ENCODE measurements around the gene KCTD17. TPM values are rescaled to one million over a fixed set of nuclear protein-coding genes. Genes with fewer than 3 reads are reported as not detected.

Gene KCTD17
- total and polyA plus RNA-seq, 2 of the 13 experiments (the other 11 are each of a cell fraction or from before 2014, with no cell fraction given) = 5.3 to 11.7 TPM

DNA sequence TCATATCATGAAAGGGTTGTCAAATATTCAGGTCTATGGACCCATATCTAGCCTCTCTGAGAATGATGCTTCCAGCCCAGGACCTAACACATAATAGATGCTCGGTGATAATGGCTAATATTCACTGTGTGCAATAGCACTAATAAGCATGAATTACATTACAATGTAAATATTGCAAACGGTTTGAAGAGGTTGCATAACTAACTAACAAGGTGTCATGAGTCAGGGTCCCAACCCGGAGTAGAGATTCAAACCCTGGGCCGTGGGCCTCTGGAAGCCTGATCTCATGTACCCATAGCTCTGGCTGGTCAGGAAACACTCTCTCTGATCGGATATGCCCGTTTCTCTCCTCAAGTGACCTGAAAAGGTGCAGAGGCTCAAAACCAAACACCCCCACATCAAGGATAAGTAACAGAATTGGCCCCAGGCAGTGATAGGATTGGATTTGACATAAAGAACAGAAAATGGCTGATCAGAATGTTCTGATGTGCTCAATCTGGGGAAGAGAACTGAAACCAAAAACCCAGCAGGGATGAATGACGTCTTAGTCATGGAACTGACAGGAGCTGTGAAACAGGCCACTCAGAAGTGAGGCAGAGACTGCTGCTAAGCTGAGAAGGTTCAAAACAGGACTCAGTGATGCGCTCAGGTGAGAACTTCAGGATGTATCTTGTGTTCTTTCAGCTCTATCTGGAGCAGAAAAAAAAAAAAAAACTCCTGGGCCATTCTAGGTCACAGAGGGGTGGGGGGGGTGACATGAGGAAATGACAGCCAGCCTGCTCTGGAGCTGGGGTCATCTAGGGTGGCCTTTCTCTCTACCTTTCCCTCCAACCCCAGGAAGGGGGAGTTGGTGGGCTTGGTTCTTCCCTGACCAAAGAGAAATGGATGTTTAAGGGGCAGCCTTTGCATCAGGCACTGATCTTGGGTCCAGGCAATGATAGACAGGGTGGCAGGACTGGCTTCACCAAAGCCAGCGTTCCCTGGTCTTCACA lies 6.6 kb upstream of the KCTD17 start (continued):
- TF ChIP-seq ZNF496 (CRISPR knock-in tag; IDR thresholded peaks at IDR 0.05; ENCODE audit: insufficient replicate concordance) (no peak), SIN3A (IDR thresholded peaks at IDR 0.05; ENCODE audit: borderline replicate concordance, low read depth, low read length) (no peak), TBL1XR1 (IDR thresholded peaks at IDR 0.05; ENCODE audit: borderline replicate concordance, low read length, partially characterized antibody) (no peak), BHLHE40 (IDR thresholded peaks at IDR 0.05; ENCODE audit: low read length) (no peak), SETDB1 (CRISPR knock-in tag; IDR thresholded peaks at IDR 0.05; ENCODE audit: borderline replicate concordance) (no peak), ZNF703 (CRISPR knock-in tag; IDR thresholded peaks at IDR 0.05; ENCODE audit: borderline replicate concordance) (no peak), CBFB (CRISPR knock-in tag; IDR thresholded peaks at IDR 0.05) (no peak), FOXJ3 (CRISPR knock-in tag; IDR thresholded peaks at IDR 0.05; ENCODE audit: borderline replicate concordance) (no peak; the same call in 1 of the 2 replicates), EED (CRISPR knock-in tag; IDR thresholded peaks at IDR 0.05) (no peak), U2AF2 (IDR thresholded peaks at IDR 0.05; ENCODE audit: low read depth, low read length) (no peak), ZNF557 (CRISPR knock-in tag; IDR thresholded peaks at IDR 0.05) (no peak), FOSL2 (CRISPR knock-in tag; IDR thresholded peaks at IDR 0.05) (peak; percentile 54; the same call in 1 of the 2 replicates), GPN1 (CRISPR knock-in tag; IDR thresholded peaks at IDR 0.05; ENCODE audit: borderline replicate concordance) (no peak), ZSCAN31 (CRISPR knock-in tag; IDR thresholded peaks at IDR 0.05; ENCODE audit: low read depth) (no peak), ZNF335 (CRISPR knock-in tag; IDR thresholded peaks at IDR 0.05) (no peak), ZMYM2 (CRISPR knock-in tag; IDR thresholded peaks at IDR 0.05) (no peak)
- TF ChIP-seq, protein P1, sequence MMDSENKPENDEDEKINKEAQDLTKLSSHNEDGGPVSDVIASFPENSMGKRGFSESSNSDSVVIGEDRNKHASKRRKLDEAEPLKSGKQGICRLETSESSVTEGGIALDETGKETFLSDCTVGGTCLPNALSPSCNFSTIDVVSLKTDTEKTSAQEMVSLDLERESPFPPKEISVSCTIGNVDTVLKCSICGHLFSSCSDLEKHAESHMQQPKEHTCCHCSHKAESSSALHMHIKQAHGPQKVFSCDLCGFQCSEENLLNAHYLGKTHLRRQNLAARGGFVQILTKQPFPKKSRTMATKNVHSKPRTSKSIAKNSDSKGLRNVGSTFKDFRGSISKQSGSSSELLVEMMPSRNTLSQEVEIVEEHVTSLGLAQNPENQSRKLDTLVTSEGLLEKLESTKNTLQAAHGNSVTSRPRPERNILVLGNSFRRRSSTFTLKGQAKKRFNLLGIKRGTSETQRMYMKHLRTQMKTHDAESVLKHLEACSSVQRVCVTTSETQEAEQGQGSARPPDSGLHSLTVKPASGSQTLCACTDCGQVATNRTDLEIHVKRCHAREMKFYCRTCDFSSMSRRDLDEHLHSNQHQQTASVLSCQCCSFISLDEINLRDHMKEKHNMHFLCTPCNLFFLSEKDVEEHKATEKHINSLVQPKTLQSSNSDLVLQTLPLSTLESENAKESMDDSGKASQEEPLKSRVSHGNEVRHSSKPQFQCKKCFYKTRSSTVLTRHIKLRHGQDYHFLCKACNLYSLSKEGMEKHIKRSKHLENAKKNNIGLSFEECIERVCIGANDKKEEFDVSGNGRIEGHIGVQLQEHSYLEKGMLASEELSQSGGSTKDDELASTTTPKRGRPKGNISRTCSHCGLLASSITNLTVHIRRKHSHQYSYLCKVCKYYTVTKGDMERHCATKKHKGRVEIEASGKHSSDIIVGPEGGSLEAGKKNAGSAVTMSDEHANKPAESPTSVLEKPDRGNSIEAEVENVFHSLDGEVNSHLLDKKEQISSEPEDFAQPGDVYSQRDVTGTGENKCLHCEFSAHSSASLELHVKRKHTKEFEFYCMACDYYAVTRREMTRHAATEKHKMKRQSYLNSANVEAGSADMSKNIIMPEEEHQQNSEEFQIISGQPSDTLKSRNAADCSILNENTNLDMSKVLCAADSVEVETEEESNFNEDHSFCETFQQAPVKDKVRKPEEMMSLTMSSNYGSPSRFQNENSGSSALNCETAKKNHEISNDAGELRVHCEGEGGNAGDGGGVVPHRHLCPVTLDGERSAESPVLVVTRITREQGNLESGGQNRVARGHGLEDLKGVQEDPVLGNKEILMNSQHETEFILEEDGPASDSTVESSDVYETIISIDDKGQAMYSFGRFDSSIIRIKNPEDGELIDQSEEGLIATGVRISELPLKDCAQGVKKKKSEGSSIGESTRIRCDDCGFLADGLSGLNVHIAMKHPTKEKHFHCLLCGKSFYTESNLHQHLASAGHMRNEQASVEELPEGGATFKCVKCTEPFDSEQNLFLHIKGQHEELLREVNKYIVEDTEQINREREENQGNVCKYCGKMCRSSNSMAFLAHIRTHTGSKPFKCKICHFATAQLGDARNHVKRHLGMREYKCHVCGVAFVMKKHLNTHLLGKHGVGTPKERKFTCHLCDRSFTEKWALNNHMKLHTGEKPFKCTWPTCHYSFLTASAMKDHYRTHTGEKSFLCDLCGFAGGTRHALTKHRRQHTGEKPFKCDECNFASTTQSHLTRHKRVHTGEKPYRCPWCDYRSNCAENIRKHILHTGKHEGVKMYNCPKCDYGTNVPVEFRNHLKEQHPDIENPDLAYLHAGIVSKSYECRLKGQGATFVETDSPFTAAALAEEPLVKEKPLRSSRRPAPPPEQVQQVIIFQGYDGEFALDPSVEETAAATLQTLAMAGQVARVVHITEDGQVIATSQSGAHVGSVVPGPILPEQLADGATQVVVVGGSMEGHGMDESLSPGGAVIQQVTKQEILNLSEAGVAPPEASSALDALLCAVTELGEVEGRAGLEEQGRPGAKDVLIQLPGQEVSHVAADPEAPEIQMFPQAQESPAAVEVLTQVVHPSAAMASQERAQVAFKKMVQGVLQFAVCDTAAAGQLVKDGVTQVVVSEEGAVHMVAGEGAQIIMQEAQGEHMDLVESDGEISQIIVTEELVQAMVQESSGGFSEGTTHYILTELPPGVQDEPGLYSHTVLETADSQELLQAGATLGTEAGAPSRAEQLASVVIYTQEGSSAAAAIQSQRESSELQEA (CRISPR knock-in tag; IDR thresholded peaks at IDR 0.05; ENCODE audit: not compliant biosample characterization) = no peak
- TF ChIP-seq, protein P2, sequence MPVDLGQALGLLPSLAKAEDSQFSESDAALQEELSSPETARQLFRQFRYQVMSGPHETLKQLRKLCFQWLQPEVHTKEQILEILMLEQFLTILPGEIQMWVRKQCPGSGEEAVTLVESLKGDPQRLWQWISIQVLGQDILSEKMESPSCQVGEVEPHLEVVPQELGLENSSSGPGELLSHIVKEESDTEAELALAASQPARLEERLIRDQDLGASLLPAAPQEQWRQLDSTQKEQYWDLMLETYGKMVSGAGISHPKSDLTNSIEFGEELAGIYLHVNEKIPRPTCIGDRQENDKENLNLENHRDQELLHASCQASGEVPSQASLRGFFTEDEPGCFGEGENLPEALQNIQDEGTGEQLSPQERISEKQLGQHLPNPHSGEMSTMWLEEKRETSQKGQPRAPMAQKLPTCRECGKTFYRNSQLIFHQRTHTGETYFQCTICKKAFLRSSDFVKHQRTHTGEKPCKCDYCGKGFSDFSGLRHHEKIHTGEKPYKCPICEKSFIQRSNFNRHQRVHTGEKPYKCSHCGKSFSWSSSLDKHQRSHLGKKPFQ (CRISPR knock-in tag; IDR thresholded peaks at IDR 0.05; ENCODE audit: insufficient replicate concordance) = no peak
- TF ChIP-seq, protein P3, sequence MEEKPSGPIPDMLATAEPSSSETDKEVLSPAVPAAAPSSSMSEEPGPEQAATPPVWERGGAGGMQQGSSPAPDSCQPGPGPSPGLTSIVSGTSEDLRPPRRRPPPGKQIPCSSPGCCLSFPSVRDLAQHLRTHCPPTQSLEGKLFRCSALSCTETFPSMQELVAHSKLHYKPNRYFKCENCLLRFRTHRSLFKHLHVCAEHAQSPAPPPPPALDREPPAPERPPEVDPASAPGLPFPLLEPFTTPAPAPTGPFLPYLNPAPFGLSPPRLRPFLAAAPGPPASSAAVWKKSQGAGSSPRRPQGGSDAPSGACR (CRISPR knock-in tag; IDR thresholded peaks at IDR 0.05) = no peak
